HepG2 (cell line): Measurements from ENCODE around the gene HBS1L. TPM values are rescaled to one million over a fixed set of nuclear protein-coding genes. Genes with fewer than 3 reads are reported as not detected.

Experiments used
- ATAC-seq: fragments of 200-7000 bp; cut with Tn5 transposase; 3 replicates; pipeline ENCODE4 v1.9.1; 2020; ENCODE audit warnings: mild to moderate bottlenecking, moderate library complexity
- BruUV-seq: library from RNA; stranded (reverse); fragments of 400-500 nt; replicated peaks from 2 replicates; lab custom pipeline; 2021; lab: Mats Ljungman, UMichigan
- CTCF ChIA-PET: fragments of 300-600 bp; formaldehyde crosslinking; extraction: SDS; loops from one replicate; lab custom pipeline; 2021; ENCODE audit warnings: low total read pairs, inconsistent platforms, low intra/inter-chr PET ratio; lab: Yijun Ruan, JAX
- POLR2A ChIA-PET: fragments of 350-600 bp; sonication (Branson Sonifier 250); formaldehyde crosslinking; loops from one replicate; lab custom pipeline; 2020; ENCODE audit warnings: antibody characterized with exemption, inconsistent platforms; lab: Yijun Ruan, JAX
- DNase-seq: peaks from one replicate; pipeline ENCODE4 v3.0.0-alpha.2; 2015; ENCODE audit warnings: low spot score
- FAIRE-seq: peaks from 3 replicates; lab custom pipeline; 2011; peaks lifted over from hg19 to GRCh38; lab: Jason Lieb, UNC
- H2AFZ ChIP-seq: one replicate; pipeline ENCODE4 v1.6.1; 2011; ENCODE audit warnings: low read length, inconsistent platforms
- H3K27ac ChIP-seq: fragments of 300-600 bp; 3 replicates; pipeline ENCODE4 v1.8.0; 2011; ENCODE audit warnings: mixed run types, mild to moderate bottlenecking, mixed read lengths, low read length, inconsistent platforms; ENCODE audit not compliant: insufficient read depth; ENCODE audit errors: extremely low read length
- H3K27me3 ChIP-seq, 2 experiments: fragments of 200-600 bp in 1 of 2; 2 replicates in 1 of 2; 3 replicates in 1 of 2; pipeline versions ENCODE4 v1.6.0 to v1.8.0; 2011; ENCODE audit warnings: low read length in 2 of 2, mild to moderate bottlenecking in 2 of 2, moderate library complexity in 2 of 2, inconsistent platforms in 1 of 2; ENCODE audit not compliant: insufficient read depth in 2 of 2, control insufficient read depth in 1 of 2
- H3K36me3 ChIP-seq, 2 experiments: fragments of 200-600 bp in 1 of 2; replicated peaks in 1 of 2; 2 replicates in 1 of 2; 3 replicates in 1 of 2; pipeline versions ENCODE4 v1.5.1 to v1.8.0; 2011; ENCODE audit warnings: low read length in 2 of 2, inconsistent platforms in 1 of 2; ENCODE audit not compliant: insufficient read depth in 2 of 2, control insufficient read depth in 1 of 2
- H3K4me1 ChIP-seq: 2 replicates; pipeline ENCODE4 v1.5.1; 2012; ENCODE audit warnings: low read length, inconsistent platforms; ENCODE audit not compliant: insufficient read depth
- H3K4me2 ChIP-seq: 2 replicates; pipeline ENCODE4 v1.6.0; 2011; ENCODE audit warnings: low read depth, low read length, inconsistent platforms
- H3K4me3 ChIP-seq, 3 experiments: fragments of 200-600 bp in 1 of 3; sonication (generic), shearing (Covaris generic) in 1 of 3; replicated peaks in 1 of 3; 2 replicates each; pipeline ENCODE4 v1.5.1; 2011 to 2016; ENCODE audit warnings: low read length in 3 of 3, inconsistent platforms in 2 of 3, low read depth in 2 of 3, mild to moderate bottlenecking in 2 of 3, control low read depth in 1 of 3, mixed read lengths in 1 of 3; ENCODE audit not compliant: insufficient read depth in 1 of 3
- H3K79me2 ChIP-seq: one replicate; pipeline ENCODE4 v1.6.1; 2011; ENCODE audit warnings: low read length, inconsistent platforms; ENCODE audit not compliant: insufficient read depth
- H3K9ac ChIP-seq: 2 replicates; pipeline ENCODE4 v1.6.0; 2011; ENCODE audit warnings: mild to moderate bottlenecking, low read depth, low read length, inconsistent platforms; ENCODE audit not compliant: insufficient read depth
- H3K9me3 ChIP-seq: 2 replicates; pipeline ENCODE4 v1.5.1; 2012; ENCODE audit warnings: mild to moderate bottlenecking, low read length
- H4K20me1 ChIP-seq: 2 replicates; pipeline ENCODE4 v1.6.0; 2011; ENCODE audit warnings: inconsistent platforms, mild to moderate bottlenecking, low read length, moderate library complexity; ENCODE audit not compliant: insufficient read depth
- HNRNPL ChIP-seq: fragments of 200-400 bp; formaldehyde crosslinking; IDR thresholded peaks from 2 replicates; pipeline ENCODE4 v1.6.1; 2017; ENCODE audit warnings: mild to moderate bottlenecking, low read depth, low read length
- KDM4B ChIP-seq: sonication (generic); formaldehyde crosslinking; IDR thresholded peaks from 2 replicates; pipeline ENCODE4 v1.4.0; 2020; ENCODE audit warnings: missing genetic modification reagents
- NCOR1 ChIP-seq: fragments of 200-600 bp; sonication (generic); IDR thresholded peaks from 2 replicates; pipeline ENCODE4 v1.7.0; 2017; ENCODE audit warnings: antibody characterized with exemption, low read length, borderline replicate concordance
- PAWR ChIP-seq: sonication (generic); formaldehyde crosslinking; IDR thresholded peaks from 2 replicates; pipeline ENCODE4 v1.4.0; 2020; ENCODE audit warnings: missing genetic modification reagents, mild to moderate bottlenecking, borderline replicate concordance
- RBM39 ChIP-seq: fragments of 200-400 bp; formaldehyde crosslinking; IDR thresholded peaks from one replicate; pipeline ENCODE4 v1.6.1; 2018; ENCODE audit warnings: antibody characterized with exemption, mild to moderate bottlenecking, low read depth, low read length; ENCODE audit not compliant: poor library complexity, severe bottlenecking
- REL ChIP-seq: sonication (generic); formaldehyde crosslinking; conservative IDR thresholded peaks from 2 replicates; pipeline ENCODE4 v1.8.0; 2022; ENCODE audit warnings: mild to moderate bottlenecking, missing genetic modification reagents, moderate library complexity
- SALL2 ChIP-seq: sonication (generic); formaldehyde crosslinking; IDR thresholded peaks from 2 replicates; pipeline ENCODE4 v1.8.1; 2023; ENCODE audit warnings: mild to moderate bottlenecking, missing genetic modification reagents, inconsistent platforms
- TP53 ChIP-seq: sonication (generic); formaldehyde crosslinking; conservative IDR thresholded peaks from 2 replicates; pipeline ENCODE4 v1.4.0; 2020; ENCODE audit warnings: missing genetic modification reagents
- ZKSCAN1 ChIP-seq: fragments of 150-350 bp; IDR thresholded peaks from 2 replicates; pipeline ENCODE4 v1.6.1; 2014; ENCODE audit warnings: low read length
- ZNF350 ChIP-seq: sonication (generic); formaldehyde crosslinking; IDR thresholded peaks from 2 replicates; pipeline ENCODE4 v1.4.0; 2020; ENCODE audit warnings: mild to moderate bottlenecking, low read depth, missing genetic modification reagents, borderline replicate concordance
- ZNF432 ChIP-seq: sonication (generic); formaldehyde crosslinking; IDR thresholded peaks from 2 replicates; pipeline ENCODE4 v1.5.0; 2020; ENCODE audit warnings: missing genetic modification reagents, mild to moderate bottlenecking, borderline replicate concordance
- ZSCAN30 ChIP-seq: sonication (generic); formaldehyde crosslinking; IDR thresholded peaks from 2 replicates; pipeline ENCODE4 v1.5.0; 2020; ENCODE audit warnings: mild to moderate bottlenecking, missing genetic modification reagents
- WGBS: methylation state at CpG from one replicate; pipeline ENCODE4 v1.1.6; 2017; ENCODE audit warnings: low lambda C conversion rate; 5-methylcytosine and 5-hydroxymethylcytosine counted together
- in situ Hi-C: cut with HindIII; loops from 2 replicates; pipeline ENCODE4 v1.10.0; 2017; ENCODE audit warnings: low pct_unique_long_range_greater_than_20kb; ENCODE audit not compliant: extremely low pct_ligation_motif_present
- intact Hi-C: fragments of 100-400 bp; cut with micrococcal nuclease; formaldehyde crosslinking; loops from one replicate; pipeline ENCODE4 v1.10.0; 2022; ENCODE audit not compliant: unreplicated experiment
- polyA plus RNA-seq, 8 experiments: library from polyadenylated mRNA; depleted of rRNA in 3 of 8; stranded (reverse) in 7 of 8; unstranded in 1 of 8; fragments of >200 nt; fragmentation: Illumina TruSeq in 4 of 8; extraction: Trizol in 4 of 8; gene quantifications; 2 replicates each; pipeline versions ENCODE4 v1.2.1 to v1.2.3, GENCODE V29; 2011 to 2016; ENCODE audit warnings: low read depth in 4 of 8, missing spikeins in 1 of 8, mixed read lengths in 1 of 8; ENCODE audit not compliant: insufficient read depth in 1 of 8
- total RNA-seq, 5 experiments: library from RNA; depleted of rRNA; stranded (reverse); fragments of >200 nt; fragmentation: Illumina TruSeq; extraction: Trizol; gene quantifications; 2 replicates each; pipeline ENCODE4 v1.2.3, GENCODE V29; 2016; ENCODE audit warnings: low read depth in 1 of 5
- TF ChIP-seq, protein P1 (sequence below): sonication (generic); formaldehyde crosslinking; conservative IDR thresholded peaks from 2 replicates; pipeline ENCODE4 v1.4.0; 2020; ENCODE audit warnings: missing genetic modification reagents
- TF ChIP-seq, protein P2 (sequence below): sonication (generic); formaldehyde crosslinking; IDR thresholded peaks from 2 replicates; pipeline ENCODE4 v1.8.1; 2023; ENCODE audit warnings: mild to moderate bottlenecking, missing genetic modification reagents
- TF ChIP-seq, protein P3 (sequence below): sonication (generic); formaldehyde crosslinking; IDR thresholded peaks from 2 replicates; pipeline ENCODE4 v1.5.0; 2020; ENCODE audit warnings: missing genetic modification reagents
- TF ChIP-seq, protein P4 (sequence below): IDR thresholded peaks from 2 replicates; pipeline ENCODE4 v1.6.1; 2012; ENCODE audit warnings: inconsistent platforms
- TF ChIP-seq, protein P5 (sequence below): sonication (generic); formaldehyde crosslinking; IDR thresholded peaks from 2 replicates; pipeline ENCODE4 v1.5.0; 2020; ENCODE audit warnings: missing genetic modification reagents

The HBS1L gene
- total and polyA plus RNA-seq, 2 of the 13 experiments (the other 11 are each of a cell fraction or from before 2014, with no cell fraction given) = 44.1 to 138 TPM

DNA sequence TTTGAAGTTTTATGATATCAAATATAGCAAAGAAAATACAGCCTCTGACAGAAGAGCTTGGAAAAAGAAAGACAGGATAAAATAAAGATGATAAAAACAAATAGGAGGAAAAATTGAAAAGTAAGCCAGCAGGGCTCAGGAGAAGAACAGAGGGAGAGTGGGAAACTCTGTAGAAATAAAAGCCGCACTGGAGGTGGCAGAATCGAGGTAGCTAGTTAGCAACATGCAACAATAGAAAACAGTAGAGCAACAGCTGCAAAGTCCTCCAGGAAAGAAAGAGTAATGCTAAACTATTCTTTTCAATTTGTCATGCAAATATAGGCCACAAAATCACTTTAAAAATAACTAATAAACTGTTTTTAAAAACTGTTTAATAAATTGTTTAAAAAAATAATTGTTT, 28.8 kb downstream of the HBS1L start (continued):
- TF ChIP-seq, protein P1, sequence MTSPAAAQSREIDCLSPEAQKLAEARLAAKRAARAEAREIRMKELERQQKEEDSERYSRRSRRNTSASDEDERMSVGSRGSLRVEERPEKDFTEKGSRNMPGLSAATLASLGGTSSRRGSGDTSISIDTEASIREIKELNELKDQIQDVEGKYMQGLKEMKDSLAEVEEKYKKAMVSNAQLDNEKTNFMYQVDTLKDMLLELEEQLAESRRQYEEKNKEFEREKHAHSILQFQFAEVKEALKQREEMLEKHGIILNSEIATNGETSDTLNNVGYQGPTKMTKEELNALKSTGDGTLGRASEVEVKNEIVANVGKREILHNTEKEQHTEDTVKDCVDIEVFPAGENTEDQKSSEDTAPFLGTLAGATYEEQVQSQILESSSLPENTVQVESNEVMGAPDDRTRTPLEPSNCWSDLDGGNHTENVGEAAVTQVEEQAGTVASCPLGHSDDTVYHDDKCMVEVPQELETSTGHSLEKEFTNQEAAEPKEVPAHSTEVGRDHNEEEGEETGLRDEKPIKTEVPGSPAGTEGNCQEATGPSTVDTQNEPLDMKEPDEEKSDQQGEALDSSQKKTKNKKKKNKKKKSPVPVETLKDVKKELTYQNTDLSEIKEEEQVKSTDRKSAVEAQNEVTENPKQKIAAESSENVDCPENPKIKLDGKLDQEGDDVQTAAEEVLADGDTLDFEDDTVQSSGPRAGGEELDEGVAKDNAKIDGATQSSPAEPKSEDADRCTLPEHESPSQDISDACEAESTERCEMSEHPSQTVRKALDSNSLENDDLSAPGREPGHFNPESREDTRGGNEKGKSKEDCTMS (CRISPR knock-in tag) = no peak
- TF ChIP-seq RBM39 (no peak), SALL2 (no peak), ZSCAN30 (no peak)

DNA sequence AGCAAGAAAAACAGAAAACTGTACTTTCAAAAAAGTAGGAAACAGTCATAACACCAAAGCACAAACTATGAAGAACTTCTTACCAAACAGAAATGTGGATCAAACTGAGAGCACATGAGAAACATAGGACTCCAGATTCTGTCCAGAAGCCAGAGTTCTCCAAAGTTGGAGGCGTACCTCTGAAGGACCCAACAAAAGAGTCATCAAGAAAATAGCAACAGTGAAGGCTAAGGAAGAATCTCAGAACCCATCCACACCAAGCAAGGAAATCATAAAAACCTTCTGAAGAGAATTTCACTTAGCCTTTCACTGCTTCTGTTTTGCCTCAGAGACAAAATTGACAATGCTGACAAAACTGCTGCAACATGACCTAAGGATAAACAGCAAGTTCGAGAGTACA, 29.4 kb downstream of the HBS1L start:
- Histone ChIP-seq H3K27ac (no peak overlapping the region), H3K36me3 (peaks cover 2 to 14% of the 10 kb centered on the region in 2 experiments; a peak in 4 of 5 replicates), H3K79me2 (peaks cover 9% of the 10 kb centered on the region), H2AFZ (no peak overlapping the region), H3K4me1 (no peaks in the 10 kb centered on the region), H3K4me3 (no peak overlapping the region), H4K20me1 (no peaks in the 10 kb centered on the region), H3K27me3 (no peaks in the 10 kb centered on the region), H3K9ac (no peak overlapping the region), H3K9me3 (no peaks in the 10 kb centered on the region), H3K4me2 (no peak overlapping the region)
- no peak for DNase-seq
- in situ Hi-C loops (no loop called here), intact Hi-C loops (no loop called here)
- POLR2A ChIA-PET = interaction anchor here (0.5 to 1.1 kb wide), 2 partner anchors 30 to 375 kb away, joined by 4 to 5 read pairs; partner anchors contain the start of gene HBS1L
- 96% methylated on average over 2 of the region's 2 CpGs for WGBS
- BruUV-seq = no TSS peak
- ATAC-seq = no peak
- no peak for FAIRE-seq
- CTCF ChIA-PET = no interaction called here
- TF ChIP-seq PAWR (CRISPR knock-in tag) = no peak
- TF ChIP-seq ZKSCAN1 = no peak
- no peak for TF ChIP-seq ZNF350 (CRISPR knock-in tag)
- TF ChIP-seq, protein P2, sequence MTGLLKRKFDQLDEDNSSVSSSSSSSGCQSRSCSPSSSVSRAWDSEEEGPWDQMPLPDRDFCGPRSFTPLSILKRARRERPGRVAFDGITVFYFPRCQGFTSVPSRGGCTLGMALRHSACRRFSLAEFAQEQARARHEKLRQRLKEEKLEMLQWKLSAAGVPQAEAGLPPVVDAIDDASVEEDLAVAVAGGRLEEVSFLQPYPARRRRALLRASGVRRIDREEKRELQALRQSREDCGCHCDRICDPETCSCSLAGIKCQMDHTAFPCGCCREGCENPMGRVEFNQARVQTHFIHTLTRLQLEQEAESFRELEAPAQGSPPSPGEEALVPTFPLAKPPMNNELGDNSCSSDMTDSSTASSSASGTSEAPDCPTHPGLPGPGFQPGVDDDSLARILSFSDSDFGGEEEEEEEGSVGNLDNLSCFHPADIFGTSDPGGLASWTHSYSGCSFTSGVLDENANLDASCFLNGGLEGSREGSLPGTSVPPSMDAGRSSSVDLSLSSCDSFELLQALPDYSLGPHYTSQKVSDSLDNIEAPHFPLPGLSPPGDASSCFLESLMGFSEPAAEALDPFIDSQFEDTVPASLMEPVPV (CRISPR knock-in tag) = no peak
- TF ChIP-seq, protein P3, sequence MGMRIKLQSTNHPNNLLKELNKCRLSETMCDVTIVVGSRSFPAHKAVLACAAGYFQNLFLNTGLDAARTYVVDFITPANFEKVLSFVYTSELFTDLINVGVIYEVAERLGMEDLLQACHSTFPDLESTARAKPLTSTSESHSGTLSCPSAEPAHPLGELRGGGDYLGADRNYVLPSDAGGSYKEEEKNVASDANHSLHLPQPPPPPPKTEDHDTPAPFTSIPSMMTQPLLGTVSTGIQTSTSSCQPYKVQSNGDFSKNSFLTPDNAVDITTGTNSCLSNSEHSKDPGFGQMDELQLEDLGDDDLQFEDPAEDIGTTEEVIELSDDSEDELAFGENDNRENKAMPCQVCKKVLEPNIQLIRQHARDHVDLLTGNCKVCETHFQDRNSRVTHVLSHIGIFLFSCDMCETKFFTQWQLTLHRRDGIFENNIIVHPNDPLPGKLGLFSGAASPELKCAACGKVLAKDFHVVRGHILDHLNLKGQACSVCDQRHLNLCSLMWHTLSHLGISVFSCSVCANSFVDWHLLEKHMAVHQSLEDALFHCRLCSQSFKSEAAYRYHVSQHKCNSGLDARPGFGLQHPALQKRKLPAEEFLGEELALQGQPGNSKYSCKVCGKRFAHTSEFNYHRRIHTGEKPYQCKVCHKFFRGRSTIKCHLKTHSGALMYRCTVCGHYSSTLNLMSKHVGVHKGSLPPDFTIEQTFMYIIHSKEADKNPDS (CRISPR knock-in tag) = no peak
- TF ChIP-seq, protein P4, sequence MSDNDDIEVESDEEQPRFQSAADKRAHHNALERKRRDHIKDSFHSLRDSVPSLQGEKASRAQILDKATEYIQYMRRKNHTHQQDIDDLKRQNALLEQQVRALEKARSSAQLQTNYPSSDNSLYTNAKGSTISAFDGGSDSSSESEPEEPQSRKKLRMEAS = no peak
- TF ChIP-seq ZNF432 = no peak
- TF ChIP-seq REL (CRISPR knock-in tag) = no peak
- TF ChIP-seq TP53 (CRISPR knock-in tag) = no peak
- TF ChIP-seq HNRNPL = no peak
- no peak for TF ChIP-seq KDM4B (CRISPR knock-in tag)
- no peak for TF ChIP-seq NCOR1
- TF ChIP-seq, protein P5, sequence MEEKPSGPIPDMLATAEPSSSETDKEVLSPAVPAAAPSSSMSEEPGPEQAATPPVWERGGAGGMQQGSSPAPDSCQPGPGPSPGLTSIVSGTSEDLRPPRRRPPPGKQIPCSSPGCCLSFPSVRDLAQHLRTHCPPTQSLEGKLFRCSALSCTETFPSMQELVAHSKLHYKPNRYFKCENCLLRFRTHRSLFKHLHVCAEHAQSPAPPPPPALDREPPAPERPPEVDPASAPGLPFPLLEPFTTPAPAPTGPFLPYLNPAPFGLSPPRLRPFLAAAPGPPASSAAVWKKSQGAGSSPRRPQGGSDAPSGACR (CRISPR knock-in tag) = no peak
